GM21576 (cell line): ENCODE measurements around the gene ZNF195.
"Not testable (repeated sequence)": the region's sequence is repeated elsewhere in the genome, so short reads cannot be mapped to it uniquely, and the experiment has no call there.

Experiments
- ATAC-seq: cut with Tn5 transposase; IDR thresholded peaks from one replicate; pipeline ENCODE4 v1.9.1; 2021; ENCODE audit warnings: mild to moderate bottlenecking, moderate library complexity; ENCODE audit not compliant: unreplicated experiment

ZNF195 gene

GRCh38 chr11:3402861-3403250 is 23.9 kb upstream of the ZNF195 start:
- ATAC-seq, result not testable (repeated sequence)

- ATAC-seq, result not testable (repeated sequence)
These were observed 23.4 kb upstream of the ZNF195 start for GRCh38 chr11:3402181-3402860.

GRCh38 chr11:3401052-3401451 is 22.1 kb upstream of the ZNF195 start:
- ATAC-seq, result not testable (repeated sequence)

- not testable (repeated sequence) for ATAC-seq
These were observed 19.6 kb upstream of the ZNF195 start for GRCh38 chr11:3398509-3398908.

- ATAC-seq, result not testable (repeated sequence)
These were observed 19.2 kb upstream of the ZNF195 start for GRCh38 chr11:3398106-3398505.

GRCh38 chr11:3397210-3397609 is 18.3 kb upstream of the ZNF195 start:
- not testable (repeated sequence) for ATAC-seq

GRCh38 chr11:3395468-3395867 is 16.5 kb upstream of the ZNF195 start:
- not testable (repeated sequence) for ATAC-seq

- ATAC-seq, result not testable (repeated sequence)
These were observed 16.0 kb upstream of the ZNF195 start for GRCh38 chr11:3394956-3395355.

GRCh38 chr11:3393450-3393849 is 14.5 kb upstream of the ZNF195 start:
- not testable (repeated sequence) for ATAC-seq

- no peak for ATAC-seq
These were observed 3.8 kb upstream of the ZNF195 start for GRCh38 chr11:3382613-3383285.

- no peak for ATAC-seq
These were observed 2.8 kb upstream of the ZNF195 start for GRCh38 chr11:3381794-3382193.

GRCh38 chr11:3380706-3381545 is 2.0 kb upstream of the ZNF195 start:
- ATAC-seq, result no peak

GRCh38 chr11:3375552-3375951 is 3.4 kb downstream of the ZNF195 start:
- ATAC-seq, result no peak

- no peak for ATAC-seq
These were observed 8.6 kb downstream of the ZNF195 start for GRCh38 chr11:3370311-3370870.

- ATAC-seq, result no peak
These were observed 9.6 kb downstream of the ZNF195 start for GRCh38 chr11:3369366-3369765.

GRCh38 chr11:3368199-3368598 is 10.7 kb downstream of the ZNF195 start:
- ATAC-seq, result no peak

GRCh38 chr11:3367221-3367620 is 11.7 kb downstream of the ZNF195 start:
- no peak for ATAC-seq

- no peak for ATAC-seq
These were observed 19.7 kb downstream of the ZNF195 start for GRCh38 chr11:3359092-3359824.

- no peak for ATAC-seq
These were observed 20.8 kb downstream of the ZNF195 start for GRCh38 chr11:3357994-3358676.

GRCh38 chr11:3357302-3357701 is 21.6 kb downstream of the ZNF195 start:
- no peak for ATAC-seq
